Activated T-cell treated with anti-CD3 and anti-CD28 coated beads for 4 hours (primary cell): Measurements from ENCODE around the gene SP6.

Experiments used
- DNase-seq: peaks from one replicate; pipeline ENCODE4 v3.0.0-alpha.2; 2020

Gene SP6

DNA sequence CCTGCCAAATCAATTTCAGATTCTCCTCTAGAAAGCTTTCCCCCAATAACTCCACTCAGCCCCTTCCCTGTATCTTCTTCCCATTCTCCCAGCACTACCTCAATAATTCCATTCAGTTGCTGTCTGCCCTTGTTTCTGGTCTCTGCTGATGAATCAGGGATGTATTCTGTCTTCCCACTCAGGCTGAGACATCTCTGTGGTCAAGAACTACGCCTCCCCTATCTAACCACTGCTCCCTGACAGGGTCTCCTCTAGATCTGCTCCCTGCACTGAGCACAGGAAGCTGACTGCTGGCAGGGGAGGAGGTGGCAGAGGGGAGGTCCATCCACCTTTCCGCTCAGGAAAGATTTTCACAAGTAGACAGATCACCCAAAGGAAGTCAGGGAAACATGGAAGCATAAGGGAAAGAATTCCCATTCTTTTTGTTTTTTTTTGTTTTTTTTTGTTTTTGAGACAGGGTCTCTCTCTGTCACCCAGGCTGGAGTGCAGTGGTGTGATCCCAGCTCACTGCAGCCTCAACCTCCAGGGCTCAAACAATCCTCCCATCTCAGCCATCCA, 28.1 kb upstream of the SP6 start:
- no peak for DNase-seq

DNA sequence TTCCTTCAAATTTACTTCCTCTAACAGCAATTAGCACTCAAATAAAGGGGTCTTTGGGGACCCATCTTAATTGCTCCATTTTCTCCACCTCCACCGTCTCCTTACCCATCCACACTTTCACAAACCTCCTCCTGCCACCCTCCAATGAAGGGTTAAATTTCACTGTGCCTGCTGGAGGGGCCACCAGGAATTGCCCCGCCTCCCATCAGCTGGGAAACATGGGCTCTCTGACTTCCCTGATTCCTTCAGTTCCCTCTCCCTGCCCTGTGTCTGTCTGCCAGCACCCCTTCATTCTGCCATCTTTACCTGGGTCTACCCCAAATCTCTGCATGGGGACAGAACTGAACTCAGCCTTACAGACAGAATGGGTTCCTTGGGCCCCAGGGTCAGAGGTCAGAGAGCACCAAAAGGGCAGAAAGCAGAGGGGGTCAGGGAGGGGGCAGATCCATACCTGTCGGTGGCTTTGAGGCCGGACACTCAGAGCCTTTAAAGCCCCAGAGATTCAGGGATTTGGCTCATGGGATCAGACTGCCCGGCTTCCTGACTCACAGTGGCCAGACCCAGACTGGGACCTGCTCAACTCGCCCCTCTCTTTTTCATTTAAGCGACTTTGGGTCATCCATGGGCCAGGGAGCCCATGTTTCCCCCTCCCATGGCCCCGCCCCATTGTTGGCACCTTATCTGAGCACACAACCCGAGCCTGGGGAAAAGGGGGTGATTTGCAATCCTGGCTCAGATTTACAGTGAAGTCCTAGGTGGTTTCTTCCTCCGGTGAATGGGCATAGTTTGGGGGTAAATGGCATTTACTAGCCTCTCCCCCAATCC, 27.5 kb upstream of the SP6 start:
- no peak for DNase-seq

DNA sequence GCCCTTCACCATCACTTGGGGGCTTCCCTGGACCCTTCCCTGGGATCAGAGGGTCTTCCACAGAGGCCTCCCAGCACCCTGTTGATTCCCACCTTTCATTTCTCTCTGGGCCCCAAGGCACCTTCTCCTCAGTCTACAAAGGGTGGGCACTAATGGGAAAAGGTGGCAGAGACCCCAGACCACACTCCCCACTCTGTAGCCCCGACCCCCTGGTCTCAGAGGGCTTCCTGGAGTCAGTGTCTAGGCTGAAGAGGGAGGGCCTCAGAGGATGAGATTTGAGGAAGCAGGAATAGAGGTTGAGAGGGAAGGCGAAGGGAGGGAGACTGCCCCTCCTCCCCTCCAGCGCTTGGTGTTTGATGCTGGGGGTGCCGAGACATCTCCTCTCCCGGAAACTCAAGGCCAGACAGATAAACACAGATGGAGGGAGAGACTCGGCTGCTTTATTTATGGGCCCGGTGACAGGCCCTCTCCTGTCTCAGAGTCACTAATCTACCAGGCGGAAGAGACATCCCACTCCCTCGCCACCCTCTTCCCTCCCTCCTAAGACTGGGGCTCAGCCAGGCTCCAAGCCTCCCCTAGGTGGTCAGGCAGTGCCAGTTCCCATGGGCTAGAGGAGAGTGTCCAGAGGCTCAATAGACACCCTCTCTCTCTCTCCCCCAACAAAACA, 26.5 kb upstream of the SP6 start:
- no peak for DNase-seq

DNA sequence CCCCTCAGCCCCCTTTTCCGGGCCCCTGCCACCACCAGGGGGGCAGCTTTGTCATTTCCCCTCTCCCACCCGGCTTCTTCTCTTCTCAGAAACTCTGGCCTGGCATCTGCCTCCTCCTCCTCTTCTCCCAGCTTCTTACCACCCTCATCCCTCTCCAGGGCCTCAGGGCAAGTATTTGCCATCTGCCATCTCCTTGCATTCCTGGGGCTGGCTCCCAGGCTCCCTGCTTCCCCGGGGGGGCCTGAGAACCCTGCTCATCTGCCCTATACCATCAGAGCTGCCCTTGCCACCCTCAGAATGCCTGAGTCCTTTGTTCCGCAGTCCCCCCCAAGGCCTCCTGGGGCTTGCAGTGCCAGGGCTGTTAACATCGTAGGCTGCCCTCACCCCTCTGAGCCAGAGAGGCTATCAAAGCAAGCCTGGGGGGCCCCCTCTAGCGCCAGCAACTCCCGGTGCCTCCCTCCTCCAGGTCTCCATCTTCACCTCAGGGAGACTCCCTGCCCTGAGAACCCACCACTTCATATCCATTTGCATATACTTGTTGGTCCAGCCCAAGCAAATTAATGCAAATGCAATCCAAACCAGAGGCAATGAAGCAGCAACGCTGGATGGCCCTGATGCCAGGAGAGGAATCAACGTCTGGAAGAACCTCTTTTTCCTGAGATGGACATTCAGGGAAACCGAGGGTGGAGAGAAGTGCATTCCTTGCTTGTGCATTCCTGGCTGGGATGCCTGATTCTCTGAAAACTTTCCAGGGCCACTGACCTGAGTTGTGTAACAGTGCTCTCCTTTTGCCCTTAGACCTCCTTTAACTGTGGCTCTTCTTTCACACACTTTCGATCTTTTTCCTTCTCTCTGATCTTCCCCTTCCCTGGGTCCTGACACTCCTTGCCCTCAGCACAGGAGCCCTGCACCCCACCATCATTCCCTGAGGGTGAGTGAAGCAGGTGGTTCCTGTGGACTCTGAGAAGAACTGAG, 24.3 kb upstream of the SP6 start:
- DNase-seq, result no peak

DNA sequence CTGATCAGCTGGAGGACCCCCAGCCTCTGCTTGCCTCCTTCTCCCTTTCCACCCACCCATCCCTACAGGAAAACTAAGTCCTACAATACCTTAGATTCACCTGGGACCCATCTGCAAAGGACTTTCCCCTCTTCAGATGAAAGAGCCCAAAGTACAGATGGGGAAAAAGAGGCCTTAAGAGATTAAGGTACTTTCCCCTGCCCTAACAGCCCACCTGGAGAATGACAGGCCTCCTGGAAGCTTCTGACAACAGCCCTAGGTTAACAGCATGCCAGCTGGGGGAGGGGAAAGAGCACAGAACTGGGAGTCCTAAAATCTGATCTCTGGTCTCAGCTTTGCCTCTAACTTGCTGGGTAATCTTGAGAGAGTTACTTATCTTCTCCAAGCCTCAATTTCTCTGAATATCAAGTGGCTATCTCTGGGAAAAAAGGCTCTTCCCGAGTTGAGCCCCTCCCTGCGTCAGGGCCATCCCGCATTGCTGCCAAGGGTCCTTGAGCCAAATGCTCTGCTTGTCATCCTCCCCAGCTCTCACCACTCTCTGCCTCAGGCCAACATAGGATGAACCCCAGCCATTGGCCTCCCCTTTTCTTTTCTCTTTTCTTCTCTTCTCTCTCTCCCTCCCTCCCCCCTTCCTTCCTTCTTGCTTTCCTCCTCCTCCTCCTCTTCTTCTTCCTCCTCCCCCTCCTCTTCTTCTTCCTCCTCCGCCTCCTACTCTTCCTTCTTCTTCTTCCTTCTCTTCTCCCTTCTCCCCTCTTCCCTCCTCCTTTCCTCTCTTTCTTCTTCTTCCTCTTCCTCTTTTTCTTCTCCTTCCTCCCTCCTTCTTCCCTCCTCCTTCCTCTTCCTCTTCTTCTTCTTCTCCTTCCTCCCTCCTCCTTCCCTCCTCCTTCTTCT, 22.5 kb upstream of the SP6 start:
- DNase-seq, result no peak

DNA sequence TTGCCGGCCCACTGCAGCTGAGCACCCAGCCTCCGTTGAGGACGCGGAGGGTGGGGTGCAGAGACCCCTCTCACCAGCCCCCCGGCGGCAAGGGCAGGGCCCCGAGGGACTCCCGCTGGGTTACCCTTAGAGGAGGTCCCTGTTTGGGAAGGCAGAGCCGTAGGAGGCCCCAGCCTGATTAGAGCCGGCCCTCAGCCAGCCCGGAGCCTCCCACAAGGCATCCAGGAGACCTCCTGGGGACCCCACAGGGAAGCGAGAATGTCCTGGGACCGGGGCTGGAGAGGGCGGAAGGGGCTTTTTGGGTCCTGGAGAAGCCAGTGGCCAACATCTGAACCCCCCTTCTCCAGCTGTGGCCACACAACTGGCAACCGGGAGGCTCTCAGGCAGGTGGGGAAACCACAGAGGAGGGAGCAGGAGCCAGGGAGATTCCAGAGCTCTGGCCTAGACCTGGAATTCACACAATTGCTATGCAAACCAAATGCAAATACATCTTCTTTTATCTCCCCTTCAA, 21.7 kb upstream of the SP6 start:
- DNase-seq, result no peak

DNA sequence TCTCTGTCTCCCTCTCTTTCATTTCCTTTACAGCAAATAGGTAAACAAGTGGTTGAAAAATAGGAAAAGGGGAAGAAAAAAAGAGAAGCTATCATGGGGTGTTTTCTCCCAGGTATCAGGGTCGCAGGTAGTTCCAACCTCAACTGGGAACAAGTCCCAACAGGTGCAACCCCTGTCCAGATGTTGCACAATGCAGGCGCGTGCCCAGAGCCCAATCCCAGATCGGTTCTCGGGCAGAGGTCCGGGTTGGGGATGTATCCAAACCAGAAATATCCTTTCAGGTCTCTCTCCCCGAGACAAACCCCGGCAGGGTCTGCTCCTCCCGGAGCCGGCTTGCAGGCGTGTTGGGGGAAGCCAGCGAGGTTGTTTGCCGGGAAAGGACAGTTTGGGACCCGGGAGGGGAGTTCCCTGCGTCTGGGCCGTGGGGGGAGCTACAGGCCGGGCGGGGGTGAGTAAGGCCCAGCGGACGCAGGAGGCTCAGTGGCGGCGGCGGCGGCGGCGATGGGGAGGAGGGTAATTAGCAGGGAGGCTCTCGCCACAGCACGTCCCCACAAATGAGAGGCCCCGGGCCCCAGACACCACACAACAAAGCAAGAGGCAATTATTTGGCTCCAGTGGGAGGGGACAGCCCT, 21.2 kb upstream of the SP6 start:
- DNase-seq, result no peak

DNA sequence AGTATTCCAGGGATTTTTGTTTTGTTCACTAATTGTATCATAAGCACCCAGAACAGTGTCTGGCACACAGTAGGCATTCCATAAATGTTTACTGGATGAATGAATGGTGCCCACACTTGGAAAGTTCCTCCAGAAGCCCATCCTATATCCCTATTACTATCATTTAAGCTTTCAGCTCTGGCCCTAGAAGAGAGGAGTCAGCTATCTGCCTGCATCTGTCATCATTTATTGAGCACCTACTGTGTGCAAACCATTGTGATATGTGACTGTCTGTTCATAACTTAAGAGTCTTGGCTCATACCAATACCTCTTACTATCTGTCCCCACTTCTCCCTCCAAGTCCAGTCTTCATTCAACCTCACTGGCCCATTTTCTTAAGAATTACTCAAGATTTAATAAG, 20.1 kb upstream of the SP6 start:
- no peak for DNase-seq

DNA sequence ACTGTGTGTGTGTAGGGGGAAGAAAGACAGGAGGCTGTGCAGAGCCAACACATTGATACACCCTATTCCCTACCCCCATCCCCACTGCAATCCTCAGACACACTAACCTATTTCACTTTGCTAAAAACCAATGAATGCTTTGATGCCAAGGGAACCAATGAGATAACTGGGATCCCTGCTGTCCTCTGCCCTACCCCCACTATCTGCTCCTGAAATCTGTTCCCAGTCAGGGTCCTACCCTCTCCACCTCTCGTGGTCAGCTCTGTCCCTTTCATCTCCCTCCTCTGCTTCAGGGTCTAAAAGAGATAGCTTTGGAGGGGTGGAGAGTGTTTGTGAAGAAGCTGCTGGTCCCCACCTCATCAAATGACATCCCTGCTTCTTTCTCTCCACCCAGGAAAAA, 19.1 kb upstream of the SP6 start:
- no peak for DNase-seq

DNA sequence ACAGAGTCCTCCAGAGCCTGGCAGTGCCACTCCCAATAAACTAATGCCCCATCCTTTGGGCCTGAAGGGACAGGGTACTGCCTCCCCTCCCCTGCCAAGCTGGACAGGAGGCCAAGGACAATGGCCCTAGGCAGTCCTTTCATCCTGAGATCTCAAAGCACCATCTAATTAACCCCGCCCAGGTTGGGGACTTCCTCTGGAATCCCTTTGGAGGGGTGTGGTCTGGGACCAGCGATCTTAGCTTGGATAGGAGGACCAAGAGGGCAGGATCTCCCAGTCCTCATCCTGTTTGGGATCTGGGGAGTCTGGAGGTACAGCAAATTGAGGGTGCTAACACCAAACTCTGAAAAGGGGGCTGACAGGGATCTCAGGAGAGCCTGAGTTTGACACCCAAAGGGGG, 18.2 kb upstream of the SP6 start:
- no peak for DNase-seq

DNA sequence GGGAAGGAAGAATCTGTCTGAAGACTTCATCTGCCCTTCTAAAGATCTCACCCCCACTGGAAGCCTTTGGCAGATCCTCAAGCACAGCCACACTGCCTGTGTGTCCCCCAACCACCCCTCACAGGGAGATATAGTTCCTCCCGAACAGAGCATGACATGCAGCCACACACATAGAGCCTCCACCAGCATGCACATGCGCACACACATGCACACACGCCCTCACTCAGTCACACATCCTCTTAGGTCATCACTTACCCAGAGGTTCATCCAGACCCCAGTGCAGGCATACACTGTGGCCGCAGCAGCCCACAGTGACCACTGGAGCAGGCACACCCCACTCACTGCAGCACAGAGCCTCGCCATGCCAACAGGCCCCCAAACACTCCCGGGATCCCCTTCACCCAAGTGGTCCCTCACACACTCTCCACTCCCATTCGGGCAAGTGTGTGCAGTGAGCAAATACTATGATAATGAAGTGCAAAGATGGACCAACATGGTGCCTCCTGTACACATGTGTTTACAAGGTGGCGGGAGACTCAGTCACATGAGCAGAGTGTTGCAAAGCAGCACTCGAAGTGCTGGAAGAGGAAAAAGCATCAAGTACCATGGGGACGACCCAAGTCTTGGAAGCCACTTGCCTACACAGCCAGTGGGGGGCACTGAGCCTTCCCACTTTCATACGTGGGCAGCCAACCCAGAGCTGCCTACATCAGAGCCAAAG, 17.0 kb upstream of the SP6 start:
- DNase-seq, result no peak

DNA sequence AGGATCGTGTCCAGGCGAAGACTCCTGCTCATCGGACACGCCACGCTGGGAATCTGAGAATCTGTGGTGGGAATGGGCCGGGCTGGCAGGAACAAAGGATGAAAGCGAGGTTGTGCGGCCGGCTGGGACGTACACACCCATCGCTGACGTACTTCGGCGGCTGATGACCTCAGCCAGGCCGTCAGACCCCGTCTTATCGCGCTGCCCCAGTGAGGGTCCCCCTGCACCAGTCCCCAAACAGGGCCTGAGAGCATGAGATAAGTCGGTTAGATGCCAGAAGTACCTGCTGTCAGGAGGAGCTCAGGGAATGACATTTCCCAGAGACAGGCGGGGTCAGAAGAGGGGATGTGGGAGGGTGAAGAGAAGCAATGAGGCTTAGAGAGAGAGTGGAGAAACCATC, 16.0 kb upstream of the SP6 start:
- no peak for DNase-seq

DNA sequence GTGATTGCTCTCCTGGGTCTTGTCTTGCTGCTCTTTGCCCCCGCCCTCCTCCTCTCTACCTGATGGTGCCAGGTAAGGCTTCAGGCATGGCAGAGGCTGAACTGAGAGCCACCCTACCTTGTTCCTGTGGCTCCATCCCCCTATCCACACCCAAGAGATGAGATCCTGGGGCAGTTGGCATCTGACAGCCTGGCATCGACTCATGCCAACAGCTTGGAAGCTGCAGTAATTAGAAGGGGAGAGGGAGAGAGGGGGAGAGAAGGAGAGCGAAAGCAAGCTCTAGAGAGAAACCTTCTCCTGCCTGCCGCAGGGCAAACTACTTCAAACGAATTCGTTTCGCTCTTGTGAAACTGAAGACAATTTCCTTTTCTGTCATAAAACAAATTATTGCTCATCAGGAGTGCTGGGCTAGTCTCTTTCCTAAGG, 13.8 kb upstream of the SP6 start:
- DNase-seq, result no peak

DNA sequence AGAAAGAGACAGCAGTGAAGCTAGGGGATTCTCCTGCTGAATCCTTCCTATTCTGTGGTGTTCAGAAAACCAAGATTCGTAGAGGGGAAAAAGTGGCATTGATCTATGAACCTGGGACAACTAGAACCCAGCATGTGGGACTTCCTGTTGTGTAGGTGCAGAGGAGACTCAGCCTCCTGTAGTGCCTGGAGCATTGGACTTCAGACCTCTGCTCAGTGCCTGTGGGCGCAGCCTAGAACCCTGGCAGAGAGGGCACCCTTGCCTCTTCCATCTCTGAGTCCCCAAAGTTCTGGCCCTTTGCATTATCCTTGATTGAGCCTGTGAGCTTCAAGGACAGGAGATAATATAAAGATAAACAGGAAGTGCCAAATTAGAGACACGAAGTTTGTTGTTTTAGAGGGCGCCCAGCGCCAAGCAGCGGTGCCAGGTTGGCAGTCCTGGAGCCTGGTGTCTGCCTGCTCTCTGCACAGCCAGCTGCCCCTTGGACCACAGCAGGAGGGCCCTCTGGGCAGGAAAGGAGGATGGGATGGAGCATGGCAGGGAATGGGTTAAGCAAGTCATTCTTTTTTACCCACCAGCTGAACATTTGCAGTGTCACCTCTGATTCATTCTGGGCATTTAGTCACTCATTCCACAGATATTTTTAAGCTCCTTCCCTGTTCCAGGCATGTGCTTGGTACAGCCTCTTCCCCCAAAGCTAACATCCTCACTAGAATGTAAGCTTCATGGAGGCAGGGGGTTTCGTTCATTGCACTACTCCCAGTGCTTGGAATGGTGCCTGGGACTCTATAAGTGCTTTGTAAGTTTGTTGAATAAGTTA, 11.9 kb upstream of the SP6 start:
- DNase-seq, result no peak

DNA sequence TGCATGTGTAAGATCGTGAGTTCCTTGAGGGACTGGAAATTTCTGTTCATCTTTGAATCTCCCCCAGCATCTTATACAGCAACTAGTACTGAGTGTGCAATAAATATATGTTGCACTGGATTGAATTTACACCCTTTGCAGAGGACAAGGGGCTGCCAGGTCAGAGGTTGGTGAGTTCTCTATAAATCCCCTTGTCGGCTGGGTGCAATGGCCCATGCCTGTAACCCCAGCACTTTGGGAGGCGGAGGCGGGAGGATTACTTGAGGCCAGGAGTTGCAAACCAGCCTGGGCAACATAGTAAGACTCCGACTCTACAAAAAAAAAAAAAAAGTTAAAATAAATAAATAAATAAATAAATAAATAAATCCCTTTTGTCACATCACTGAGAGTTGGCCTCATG, 9.4 kb upstream of the SP6 start:
- no peak for DNase-seq

DNA sequence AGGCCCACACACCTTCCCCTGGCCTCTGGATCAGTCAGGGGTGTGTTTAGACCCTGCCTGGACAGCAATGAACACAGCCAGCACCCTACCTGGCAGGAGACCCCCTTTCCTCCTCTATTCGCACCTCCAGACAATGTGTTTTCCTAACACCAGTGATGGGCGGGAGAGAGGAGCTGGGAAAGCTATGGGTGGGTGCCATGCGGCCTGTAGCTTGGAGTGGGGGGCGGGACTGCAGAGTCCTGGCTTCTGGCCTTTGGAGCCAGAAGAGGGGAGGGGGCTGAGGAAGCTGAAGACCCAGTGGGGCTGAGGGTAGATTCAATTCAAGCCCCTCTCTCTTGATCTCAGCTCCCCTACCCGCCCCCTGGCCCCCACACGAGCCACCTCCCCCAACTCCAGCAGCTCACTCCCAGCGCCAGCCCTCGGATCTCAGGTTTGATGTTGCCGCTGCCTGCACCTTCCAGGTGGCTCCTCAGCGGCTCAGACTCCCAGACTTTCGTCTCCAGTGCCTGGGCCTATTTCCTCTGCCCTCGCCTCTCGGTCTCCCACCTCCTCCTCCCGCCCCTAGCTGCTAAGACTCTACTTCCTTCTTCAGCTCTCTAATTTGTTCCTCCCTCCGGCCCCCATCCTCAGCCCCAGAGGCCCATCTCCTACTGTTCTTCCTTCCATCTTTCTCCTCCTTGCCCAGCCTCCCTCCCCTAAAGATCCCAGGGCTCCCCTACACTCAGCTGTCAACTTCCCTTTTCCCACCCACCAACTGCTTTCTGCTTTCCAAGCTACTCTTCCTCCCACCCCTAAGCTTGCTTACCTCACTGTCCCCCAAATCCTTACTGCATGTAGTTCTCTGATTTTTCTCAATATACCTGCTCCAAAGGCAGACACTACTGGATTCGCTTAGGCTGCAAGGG, 6.8 kb upstream of the SP6 start:
- DNase-seq, result no peak

DNA sequence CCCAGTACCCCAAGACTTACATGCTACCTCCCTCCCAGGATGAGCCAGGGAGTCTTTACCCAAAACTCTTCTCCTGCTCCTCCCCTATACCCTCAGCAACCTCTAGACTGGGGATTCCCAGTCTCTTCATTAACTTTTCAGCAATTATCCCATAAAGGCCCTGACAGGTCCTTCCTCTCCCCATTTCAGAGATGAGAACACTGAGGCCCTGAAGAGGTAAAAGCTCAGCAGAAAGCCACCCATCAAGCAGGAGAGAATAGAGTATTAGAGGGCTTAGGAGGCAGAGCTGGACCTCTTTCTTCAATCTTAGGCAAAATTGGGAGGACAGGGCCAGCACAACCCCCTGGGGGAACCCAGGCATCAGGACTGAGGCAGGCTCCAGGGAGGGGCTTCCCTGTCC, 5.9 kb upstream of the SP6 start:
- no peak for DNase-seq

DNA sequence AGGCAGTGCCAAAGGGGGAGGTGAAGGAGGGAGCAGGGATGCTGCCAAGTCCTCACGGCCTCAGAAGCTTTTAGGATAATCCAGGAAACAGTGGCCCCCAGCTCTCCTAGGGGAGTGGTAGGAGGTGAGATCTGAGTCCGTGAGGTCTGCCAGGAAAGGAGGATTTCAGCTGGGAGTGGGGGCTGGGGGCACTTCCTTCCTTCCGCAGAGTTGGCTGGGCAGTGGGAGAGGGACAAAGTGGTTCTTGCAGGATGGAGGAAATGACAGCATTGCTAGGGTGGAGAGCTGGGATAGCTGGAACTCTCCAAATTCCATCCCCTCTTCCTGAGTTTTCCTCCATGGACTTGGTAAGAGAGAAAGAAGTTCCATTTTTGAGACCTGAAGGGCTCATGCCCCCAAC, 4.8 kb upstream of the SP6 start:
- no peak for DNase-seq

DNA sequence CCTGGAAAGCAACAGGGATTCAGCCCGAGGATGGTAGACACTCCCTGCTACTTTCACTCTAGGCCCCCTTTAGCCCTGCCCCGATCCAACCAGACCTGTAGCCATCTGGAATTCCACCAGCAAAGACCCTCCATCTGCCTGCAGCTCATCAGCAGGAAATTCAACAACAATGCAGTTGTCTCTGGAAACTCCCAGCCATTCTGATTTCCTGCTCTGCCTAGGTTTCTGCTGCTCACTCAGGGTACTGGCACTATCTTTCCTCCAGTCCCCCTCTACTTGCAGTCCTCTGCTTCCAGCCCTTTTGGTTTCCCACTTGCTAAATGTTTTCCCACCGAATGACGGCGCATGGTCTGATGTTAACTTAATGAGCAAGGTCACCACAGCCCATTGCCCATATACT, 2.7 kb upstream of the SP6 start:
- DNase-seq, result no peak
